ENCODE measurements around the gene TP53INP2. TPM values are rescaled to one million over a fixed set of nuclear protein-coding genes. Genes with fewer than 3 reads are reported as not detected.
A peak's percentile ranks its signal among the peaks of the same experiment; 100 is the strongest.
"Not testable (repeated sequence)": the region's sequence is repeated elsewhere in the genome, so short reads cannot be mapped to it uniquely, and the experiment has no call there.

TP53INP2 gene, protein sequence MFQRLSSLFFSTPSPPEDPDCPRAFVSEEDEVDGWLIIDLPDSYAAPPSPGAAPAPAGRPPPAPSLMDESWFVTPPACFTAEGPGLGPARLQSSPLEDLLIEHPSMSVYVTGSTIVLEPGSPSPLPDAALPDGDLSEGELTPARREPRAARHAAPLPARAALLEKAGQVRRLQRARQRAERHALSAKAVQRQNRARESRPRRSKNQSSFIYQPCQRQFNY
- total RNA-seq = 10 to 100 TPM in 3 of 4 donors, 1 to 10 TPM in 1; 8.6 to 19.7 (median 15.1) TPM

DNA sequence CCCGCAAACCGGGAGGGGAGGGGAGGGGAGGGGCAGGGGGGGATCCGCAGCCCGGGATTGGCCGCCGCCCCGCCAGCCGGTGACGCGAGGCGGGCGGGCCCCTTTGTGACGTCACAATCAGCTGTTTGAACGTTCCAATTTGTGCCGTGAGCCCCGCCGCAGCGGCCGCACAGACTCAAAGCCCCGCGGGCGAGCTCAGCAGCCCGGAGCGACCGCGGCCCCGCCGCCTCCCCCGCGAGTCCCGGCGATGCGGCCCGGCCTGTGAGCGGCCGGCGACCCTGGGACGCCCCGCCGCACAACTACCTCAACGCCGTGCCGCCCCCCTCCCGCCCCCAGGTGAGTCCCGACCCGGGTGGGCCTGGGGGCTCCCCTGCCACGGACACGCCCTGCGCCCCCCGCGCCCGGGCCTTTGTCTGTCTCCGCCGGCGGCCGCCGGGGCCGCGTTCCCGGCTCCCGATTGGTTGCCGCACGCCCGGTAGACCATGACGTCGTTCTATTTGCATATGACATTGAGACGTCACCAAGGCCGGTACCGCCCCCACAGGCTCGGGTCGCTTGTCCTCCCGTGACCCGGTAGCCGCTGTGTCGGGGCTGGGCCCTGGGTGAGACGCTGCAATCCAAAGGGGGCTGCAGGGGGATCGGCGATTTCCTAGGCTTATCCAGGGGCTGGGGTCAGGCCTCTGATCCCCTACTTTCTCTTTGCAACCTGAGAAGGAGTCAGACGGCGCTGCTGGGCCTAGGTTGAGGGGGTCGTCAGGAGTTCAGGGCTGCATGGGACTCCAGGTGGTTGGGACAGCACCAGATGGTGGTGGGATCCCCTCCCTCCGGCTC is at the start of gene TP53INP2:
Gene TP53INP2, plus strand, starts transcription at position 168 of the 831 bp plus-strand sequence. CDS start 4,396 bp downstream, outside the sequence.
- ATAC-seq (ENCODE audit: low FRiP score) = peak; percentile 64
- TF ChIP-seq, protein P1, sequence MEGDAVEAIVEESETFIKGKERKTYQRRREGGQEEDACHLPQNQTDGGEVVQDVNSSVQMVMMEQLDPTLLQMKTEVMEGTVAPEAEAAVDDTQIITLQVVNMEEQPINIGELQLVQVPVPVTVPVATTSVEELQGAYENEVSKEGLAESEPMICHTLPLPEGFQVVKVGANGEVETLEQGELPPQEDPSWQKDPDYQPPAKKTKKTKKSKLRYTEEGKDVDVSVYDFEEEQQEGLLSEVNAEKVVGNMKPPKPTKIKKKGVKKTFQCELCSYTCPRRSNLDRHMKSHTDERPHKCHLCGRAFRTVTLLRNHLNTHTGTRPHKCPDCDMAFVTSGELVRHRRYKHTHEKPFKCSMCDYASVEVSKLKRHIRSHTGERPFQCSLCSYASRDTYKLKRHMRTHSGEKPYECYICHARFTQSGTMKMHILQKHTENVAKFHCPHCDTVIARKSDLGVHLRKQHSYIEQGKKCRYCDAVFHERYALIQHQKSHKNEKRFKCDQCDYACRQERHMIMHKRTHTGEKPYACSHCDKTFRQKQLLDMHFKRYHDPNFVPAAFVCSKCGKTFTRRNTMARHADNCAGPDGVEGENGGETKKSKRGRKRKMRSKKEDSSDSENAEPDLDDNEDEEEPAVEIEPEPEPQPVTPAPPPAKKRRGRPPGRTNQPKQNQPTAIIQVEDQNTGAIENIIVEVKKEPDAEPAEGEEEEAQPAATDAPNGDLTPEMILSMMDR (IDR thresholded peaks at IDR 0.05) = no peak
- DNase-seq (ENCODE audit: low spot score) = peak; percentile 85

DNA sequence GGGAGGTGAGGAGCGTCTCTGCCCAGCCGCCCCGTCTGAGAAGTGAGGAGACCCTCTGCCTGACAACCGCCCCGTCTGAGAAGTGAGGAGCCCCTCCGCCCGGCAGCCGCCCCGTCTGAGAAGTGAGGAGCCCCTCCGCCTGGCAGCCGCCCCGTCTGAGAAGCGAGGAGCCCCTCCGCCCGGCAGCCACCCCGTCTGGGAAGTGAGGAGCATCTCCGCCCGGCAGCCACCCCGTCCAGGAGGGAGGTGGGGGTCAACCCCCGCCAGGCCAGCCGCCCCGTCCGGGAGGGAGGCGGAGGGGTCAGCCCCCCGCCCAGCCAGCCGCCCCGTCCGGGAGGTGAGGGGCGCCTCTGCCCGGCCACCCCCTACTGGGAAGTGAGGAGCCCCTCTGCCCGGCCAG is 45.5 kb upstream of the TP53INP2 start:
- ATAC-seq (ENCODE audit: low FRiP score); DNase-seq (ENCODE audit: low spot score): not testable (repeated sequence)

DNA sequence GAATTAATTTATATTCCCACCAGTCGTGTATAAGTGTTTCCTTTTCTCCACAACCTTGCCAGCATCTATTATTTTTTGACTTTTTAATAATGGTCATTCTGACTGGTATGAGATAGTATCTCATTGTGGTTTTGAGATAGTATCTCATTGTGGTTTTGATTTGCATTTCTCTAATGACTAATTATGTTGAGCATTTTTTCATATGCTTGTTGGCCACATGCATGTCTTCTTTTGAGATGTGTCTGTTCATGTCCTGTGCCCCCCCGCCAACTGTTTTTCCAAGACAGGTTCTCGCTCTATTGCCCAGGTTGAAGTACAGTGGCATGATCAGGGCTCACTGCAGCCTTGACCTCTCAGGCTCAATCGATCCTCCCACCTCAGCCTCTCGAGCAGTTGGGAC is 42.3 kb upstream of the TP53INP2 start:
- not testable (repeated sequence) for DNase-seq (ENCODE audit: low spot score); ATAC-seq (ENCODE audit: low FRiP score)

DNA sequence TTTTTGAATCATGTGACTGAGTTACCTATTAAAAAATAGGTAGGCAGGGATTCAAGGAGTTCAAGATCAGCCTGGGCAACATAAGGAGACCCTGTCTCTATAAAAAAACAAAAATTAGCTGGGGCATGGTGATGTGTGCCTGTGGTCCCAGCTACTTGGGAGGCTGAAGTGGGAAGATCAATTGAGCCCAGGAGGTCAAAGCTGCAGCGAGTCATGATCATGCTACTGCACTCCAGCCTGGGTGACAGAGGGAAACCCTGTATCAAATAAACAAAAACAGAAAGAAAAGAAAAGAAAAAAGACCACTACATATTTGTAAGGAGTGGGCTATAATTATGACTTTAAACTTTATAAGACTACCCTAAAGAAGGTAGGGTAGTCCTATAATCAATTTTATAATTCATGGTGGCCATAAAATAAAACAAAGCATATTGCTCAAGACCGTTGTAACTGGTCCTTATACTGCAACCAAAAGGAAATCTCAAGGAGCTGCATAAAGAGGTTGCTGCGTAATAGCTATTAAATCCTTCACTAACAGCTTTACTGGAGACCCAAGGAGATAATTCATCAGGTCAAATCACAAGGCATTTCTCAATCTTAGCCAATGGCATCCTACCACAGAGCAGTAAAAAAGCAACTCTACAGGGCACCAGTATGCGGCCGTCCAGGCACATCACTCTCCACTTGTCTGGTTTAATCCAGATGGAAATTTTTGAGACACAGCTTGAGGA is 40.8 kb upstream of the TP53INP2 start:
- TF ChIP-seq, protein P1 (IDR thresholded peaks at IDR 0.05) = no peak
- ATAC-seq (ENCODE audit: low FRiP score) = no peak
- DNase-seq (ENCODE audit: low spot score) = no peak

DNA sequence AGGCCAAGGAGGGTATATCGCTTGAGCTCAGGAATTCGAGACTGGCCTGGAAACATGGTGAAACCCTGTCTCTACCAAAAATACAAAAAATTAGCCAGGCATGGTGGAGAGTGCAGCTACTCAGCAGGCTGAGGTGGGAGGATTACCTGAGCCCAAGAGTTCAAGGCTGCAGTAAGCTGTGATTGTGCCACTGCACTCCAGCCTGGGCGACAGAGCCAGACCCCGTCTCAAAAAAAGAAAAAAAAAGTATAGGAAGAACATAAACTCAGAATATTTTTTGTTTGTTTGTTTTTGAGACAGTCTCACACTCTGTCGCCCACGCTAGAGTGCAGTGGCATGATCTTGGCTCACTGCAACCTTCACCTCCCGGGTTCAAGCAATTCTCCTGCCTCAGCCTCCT is 39.4 kb upstream of the TP53INP2 start:
- not testable (repeated sequence) for DNase-seq (ENCODE audit: low spot score); ATAC-seq (ENCODE audit: low FRiP score)

DNA sequence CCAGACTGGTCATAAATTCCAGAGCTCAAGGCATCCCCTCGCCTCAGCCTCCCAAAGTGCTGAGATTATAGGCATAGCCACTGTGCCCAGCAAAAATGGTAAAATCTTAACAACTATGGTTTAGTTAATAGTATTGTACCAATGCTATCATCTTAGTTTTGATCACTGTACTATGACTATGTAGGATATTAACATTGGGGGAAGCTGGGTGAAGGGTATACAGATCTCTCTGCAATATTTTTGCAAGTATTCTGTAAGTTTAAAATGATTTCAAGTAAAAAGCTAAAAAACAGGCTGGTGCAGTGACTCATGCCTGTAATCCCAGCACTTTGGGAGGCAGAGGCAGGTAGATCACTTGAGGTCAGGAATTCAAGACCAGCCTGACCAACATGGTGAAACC is 35.0 kb upstream of the TP53INP2 start:
- ATAC-seq (ENCODE audit: low FRiP score) = no peak
- DNase-seq (ENCODE audit: low spot score) = no peak
- TF ChIP-seq, protein P1 (IDR thresholded peaks at IDR 0.05) = no peak

DNA sequence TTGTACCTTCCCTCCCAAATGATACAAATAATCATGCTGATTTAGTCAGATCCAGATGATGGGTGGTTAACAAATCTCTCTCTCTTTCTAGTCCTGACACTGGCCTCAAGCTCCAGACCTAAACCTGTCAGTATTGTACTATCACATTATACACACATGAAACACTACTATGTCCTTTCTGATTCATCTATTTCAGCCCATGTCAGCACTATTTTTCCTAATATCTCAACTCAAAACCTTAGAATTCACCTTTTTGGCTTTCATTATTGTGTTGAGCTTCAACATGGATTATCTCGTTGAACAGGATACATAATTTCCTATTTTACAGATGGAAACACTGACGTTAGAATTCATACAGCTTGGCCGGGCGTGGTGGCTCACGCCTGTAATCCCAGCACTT is 30.7 kb upstream of the TP53INP2 start:
- TF ChIP-seq, protein P1 (IDR thresholded peaks at IDR 0.05) = no peak
- ATAC-seq (ENCODE audit: low FRiP score) = no peak
- DNase-seq (ENCODE audit: low spot score) = no peak

DNA sequence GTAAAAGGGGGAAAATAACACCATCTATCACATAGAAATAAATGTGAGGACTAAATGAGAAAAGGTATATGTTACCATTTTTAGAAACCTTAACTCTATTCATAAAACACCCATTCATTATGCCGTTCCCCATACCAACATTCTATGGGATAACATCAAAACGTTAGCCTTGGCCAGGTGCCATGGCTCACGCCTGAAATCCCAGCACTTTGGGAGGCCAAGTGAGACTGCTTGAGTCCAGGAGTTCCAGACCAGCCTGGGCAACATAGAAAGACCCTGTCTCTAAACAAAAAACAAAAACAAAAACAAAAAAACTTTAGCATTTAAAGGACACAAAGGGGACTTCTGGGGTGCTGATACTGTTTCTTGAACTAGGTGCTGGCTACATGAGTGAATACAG is 28.6 kb upstream of the TP53INP2 start:
- TF ChIP-seq, protein P1 (IDR thresholded peaks at IDR 0.05) = no peak
- DNase-seq (ENCODE audit: low spot score) = no peak
- no peak for ATAC-seq (ENCODE audit: low FRiP score)

All from omental fat pad (tissue), 4 donors.